TTC549 (cell line): Measurements from ENCODE around the gene NEXN.

Experiments used
- FAIRE-seq: peaks from 2 replicates; lab custom pipeline; 2012; peaks lifted over from hg19 to GRCh38; lab: Jason Lieb, UNC

Gene NEXN

DNA sequence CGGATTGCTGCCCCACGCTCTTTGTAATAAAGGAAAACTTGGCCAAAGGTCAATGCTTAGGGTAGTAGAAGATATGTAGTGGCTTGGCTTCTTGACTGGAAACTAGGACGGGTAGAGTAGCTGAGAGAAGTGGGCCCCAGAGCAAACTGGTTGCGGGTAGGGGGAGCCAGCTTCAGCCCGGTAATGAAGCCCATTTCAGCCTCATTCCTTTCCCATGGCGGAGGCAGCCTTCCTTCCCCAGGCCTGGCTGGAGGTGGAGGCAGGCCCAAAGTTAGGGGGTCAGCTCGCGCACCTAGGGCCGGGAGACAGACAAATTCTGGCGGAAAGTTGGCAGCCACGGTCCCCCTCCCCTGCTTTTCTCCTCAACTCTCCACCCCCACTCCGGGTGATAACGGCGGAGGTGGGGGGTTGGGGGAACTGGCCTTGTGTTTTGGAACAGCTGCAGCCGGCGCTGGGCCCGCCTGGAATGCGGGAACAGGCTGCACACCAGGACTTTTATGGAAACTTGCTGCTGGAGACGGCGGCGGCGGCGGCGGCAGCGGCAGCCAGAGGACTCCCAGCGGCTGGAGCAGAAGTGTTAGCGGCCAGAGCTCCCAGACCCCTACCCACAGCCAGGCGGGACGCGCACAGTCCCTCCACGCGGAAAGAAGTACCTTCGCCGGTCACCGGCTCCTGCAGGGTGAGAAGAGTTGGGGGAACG, at the start of gene NEXN:
Gene NEXN, plus strand, starts transcription at position 544 of the 700 bp plus-strand sequence. CDS start 27,483 bp downstream, outside the sequence.
- FAIRE-seq: no peak

DNA sequence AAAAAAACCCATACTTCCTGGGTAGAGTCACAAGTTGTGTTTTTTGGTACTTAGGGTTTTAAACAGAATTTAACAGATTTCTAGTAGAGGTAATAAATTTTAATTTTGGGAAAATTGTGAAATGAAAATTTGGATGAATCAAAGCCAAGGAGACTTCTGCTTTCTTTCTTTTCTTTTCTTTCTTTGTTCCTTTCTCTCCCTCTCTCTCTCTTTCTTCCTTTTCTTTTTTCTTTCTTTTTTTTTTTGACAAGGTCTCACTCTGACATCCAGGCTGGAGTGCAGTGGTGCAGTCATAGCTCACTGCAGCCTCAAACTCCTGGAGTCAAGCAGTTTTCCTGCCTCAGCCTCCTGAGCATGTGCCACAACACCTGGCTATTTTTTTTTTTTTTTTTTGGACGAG, 46.9 kb upstream of the NEXN start:
- no peak for FAIRE-seq

DNA sequence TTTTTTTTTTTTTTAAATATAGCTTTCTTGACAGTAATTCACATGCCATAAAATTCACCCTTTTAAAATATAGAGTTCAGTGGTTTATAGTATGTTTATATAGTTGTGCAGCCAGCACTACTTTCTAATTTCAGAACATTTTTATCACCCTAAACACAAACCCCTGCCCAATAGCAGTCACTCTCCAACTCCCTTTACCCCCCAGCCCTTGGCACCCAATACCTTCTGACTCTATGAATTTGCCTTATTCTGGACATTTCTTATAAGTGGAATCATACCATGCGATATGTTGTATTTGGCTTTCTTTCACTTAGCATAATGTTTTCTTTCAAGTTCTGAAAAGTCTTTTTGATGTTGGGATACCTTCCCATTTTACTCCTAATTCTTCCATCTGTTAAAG, 42.5 kb upstream of the NEXN start:
- FAIRE-seq: no peak

DNA sequence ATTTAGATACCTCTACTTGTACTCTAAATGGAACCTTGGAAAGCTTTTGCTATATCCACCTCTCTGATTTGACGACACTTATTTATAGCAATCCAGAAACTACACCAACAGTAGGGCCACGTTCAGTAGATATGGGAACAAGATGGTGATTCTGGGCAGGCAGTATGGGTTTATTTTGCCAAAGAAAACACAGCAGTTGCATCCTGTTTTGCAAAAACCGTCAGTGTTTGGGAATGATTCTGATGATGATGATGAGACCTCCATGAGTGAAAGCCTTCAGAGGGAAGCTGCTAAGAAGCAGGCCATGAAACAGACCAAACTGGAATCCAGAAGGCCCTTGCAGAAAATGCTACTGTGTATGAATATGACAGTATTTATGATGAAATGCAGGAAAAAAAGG, 41.5 kb upstream of the NEXN start:
- FAIRE-seq: no peak

DNA sequence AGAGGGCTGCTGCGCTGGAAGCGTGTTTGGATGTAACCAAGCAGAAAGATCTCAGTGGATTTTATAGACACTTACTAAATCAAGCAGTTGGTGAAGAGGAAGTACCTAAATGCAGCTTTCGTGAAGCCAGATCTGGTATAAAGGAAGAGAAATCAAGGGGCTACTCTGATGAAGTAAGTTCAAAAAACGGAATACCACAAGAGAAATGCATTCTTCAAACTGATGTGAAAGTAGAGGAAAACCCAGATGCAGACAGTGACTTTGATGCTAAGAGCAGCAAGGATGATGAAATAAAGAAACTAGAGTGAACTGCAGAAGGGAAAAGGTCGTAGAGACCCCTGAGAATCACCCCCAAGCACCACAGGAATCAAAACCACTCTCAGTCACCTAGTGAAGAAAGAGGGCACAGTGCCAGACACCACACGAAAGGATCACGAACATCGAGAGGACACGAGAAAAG, 40.8 kb upstream of the NEXN start:
- no peak for FAIRE-seq

DNA sequence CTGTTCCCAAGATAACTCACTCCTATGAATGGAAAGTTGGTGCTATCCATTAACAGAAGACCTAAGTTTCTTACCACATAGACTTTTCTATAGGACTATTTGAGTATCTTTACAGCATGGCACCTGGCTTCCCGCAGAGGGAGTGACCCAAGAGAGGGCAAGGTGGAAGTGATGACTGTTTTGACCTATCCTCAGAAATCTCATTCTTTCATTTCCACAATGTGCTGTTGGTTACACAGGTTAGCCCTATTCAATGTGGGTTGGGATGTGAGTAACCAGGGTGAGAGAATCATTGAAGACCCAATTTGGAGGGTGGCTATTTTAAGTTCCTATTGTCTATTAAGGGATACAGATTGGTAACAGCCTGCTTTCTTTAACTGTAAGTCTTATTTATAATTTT, 38.3 kb upstream of the NEXN start:
- FAIRE-seq: no peak

DNA sequence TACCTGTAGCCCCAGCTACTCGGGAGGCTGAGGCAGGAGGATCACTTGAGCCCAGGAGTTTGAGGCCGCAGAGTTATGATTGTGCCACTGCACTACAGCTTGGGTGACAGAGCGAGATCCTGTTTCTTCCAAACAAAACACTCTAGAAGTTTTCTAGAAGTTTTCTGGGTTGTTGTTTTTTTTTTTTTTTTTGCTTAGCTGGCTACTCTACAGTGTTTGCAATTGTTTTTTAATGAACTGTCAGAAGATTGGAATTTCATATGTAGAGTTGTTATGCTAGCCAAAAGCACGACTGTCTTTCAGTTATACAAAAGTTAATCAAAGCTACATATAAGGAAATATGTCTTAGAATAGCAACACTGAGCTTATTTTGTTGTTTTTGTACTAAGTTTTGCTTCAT, 30.9 kb upstream of the NEXN start:
- no peak for FAIRE-seq

DNA sequence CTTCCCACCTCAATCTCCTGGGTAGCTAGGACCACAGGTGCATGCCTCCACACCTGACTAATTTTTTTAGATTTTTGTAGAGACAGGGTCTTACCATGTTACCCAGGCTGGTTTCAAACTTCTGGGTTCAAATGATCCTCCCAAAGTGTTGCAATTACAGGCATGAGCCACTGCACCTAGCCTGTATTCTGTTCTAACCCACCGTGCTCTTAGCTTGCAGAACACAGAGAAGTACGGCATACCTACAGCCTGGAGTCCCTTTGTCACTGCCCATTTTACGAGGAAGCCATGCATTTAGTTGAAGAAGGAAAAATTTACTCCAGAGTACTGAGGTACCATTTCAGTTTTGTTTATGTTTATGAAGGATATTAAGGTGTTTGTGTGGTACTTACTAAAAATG, 29.7 kb upstream of the NEXN start:
- FAIRE-seq: no peak

DNA sequence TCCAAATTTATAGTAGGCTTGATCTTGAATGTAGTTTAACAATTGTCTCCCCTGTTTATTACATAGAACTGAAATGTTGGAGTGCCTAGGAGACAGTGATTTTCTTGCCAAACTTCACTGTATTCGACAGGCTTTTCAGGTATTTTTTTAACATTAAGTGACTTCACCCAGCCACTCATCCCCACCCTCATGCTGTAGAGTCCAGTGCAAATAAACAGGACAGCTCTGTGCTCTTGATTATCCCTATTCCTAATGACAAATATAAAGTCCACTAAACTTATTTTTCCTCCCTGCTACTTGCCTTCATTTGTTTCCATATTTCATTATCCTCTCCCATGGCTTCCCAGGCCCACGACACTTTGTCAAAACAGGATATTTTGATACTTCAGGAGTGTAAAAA, 29.2 kb upstream of the NEXN start:
- no peak for FAIRE-seq

DNA sequence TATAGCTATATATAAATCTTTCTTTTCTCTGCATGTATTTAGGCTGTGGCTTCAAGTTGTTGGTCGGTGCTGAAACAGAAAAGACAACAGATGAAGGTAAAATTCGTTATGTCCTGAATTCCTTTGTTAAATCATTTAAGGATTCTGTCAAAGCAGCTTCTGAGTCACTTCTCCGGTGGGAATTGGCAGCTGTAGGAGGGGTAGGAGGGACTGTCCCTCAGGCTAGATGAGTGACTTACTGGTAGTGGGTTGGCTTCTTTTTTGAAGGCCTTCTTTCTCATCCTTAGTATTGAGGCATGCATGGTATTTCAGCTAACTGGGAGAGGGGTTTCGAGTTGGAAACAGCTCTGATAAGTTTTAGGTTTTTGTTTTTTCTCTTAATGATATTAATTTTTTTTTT, 22.1 kb upstream of the NEXN start:
- FAIRE-seq: no peak

DNA sequence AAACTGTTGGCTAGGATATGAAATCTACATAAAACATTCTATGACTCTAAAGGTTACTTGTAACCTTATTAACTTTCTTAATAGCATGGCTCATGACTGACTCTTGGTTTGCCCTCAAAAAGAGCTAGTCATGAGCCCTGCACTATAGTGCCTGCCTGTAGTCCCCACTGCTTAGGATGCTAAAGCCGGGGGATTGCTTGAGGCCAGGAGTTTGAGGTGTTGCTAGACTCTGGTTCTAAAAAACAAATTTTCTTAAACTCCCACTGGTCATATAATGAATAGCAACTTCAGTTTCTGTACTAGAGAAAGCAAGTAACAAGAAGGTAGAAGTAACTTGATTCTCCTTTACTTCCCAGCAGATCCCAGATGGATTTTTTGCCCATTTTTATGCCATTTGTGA, 15.8 kb upstream of the NEXN start:
- FAIRE-seq: no peak

DNA sequence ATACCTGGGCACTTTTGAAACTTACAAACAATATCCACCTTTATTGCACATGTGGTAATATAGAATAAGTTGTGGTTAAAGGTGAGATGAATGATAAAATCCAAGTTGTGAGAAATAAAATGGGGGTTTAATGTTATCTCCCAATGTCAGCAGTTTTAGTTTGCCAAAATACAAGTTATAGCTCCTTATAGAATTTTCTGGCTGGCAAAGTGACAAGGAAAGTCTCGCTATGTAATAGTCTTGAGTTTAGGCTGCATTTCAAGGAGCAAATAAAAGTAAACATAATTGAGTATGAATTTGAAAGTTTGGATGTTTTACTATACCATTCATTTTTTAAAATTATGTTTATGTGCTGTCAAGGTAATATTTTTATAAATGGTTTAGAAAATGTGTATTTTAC, 15.0 kb upstream of the NEXN start:
- FAIRE-seq: no peak

DNA sequence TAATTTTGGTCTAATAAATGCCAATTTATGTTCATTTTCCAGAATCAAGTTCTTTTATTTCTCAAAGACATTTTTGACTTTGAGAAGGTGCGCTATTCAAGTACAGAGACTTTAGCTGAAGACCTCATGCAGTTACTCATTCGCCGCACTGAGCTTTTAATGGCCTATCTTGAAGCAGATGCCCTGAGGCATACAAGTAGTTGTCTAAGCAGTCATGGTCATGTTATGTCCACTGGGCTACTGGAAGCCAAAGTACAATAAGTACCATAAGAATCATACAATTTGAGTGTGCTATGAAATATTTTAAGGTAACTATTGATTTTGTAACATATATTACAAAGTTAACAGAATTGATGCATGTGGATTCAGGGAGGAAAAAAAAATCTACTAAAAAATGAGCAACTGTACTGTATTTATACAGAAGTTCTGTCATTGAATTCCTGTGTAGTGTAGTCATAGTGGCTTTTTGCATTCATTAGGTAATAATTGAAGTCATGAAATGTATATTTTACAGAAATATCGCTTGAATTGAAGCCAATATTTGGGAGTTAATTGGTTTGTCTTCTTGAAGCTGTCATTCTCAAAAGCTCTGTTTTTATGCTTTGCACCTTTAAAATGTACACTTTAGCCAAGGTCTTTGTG, 13.5 kb upstream of the NEXN start:
- no peak for FAIRE-seq

DNA sequence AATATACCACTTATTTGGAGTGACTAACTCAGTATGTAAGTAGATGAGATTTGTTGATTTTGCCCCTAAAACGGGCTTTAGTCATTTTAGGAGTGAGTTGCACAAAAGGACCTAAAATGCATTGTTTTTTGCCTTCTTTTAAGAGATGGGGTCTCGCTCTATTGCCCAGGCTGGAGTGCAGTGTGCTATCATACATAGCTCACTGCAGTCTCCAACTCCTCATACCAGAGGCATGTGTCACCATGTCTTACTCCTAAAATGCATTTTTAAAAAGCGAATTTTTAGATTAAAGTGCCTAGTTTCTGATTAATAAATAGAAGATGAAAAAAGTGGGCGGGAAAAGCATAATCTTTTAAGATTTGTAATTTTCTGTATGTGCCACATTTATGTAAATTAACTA, 11.5 kb upstream of the NEXN start:
- FAIRE-seq: no peak

DNA sequence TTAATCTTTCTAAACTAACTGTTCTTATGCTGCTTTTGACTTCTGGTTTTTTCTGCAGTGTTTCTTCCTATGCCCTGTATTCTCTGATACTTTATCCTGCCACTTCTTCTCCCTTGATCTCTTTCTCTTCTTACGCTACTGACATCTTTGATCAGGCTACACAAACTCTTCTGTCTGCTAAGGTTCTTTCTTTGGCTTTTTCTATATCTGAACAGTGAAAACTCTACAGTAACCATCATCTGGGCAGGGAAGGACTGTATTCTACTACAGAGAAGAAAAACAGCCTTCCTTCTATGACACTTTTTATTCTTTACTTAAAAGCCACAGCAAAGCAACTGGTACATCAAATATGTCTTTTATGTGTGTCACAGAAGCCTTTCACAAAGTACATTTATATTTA, 7.4 kb upstream of the NEXN start:
- no peak for FAIRE-seq

DNA sequence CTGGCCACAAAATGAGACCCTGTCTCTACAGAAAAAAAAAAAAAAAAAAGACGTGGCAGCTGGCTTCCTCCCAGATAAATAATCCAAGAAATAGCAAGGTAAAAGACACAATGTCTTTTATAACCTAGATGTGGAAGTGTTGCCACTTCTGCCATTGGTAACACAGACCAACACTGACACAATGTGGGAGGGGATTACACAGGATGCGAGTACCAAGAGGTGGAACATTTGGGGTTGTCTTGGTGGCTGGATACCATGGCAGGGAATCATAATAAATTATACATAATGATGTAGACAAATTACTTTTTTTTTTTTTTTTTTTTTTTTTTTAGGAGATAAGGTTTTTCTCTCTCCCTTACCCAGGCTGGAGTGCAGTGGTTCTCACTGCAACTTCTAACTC, 6.0 kb upstream of the NEXN start:
- FAIRE-seq: no peak

DNA sequence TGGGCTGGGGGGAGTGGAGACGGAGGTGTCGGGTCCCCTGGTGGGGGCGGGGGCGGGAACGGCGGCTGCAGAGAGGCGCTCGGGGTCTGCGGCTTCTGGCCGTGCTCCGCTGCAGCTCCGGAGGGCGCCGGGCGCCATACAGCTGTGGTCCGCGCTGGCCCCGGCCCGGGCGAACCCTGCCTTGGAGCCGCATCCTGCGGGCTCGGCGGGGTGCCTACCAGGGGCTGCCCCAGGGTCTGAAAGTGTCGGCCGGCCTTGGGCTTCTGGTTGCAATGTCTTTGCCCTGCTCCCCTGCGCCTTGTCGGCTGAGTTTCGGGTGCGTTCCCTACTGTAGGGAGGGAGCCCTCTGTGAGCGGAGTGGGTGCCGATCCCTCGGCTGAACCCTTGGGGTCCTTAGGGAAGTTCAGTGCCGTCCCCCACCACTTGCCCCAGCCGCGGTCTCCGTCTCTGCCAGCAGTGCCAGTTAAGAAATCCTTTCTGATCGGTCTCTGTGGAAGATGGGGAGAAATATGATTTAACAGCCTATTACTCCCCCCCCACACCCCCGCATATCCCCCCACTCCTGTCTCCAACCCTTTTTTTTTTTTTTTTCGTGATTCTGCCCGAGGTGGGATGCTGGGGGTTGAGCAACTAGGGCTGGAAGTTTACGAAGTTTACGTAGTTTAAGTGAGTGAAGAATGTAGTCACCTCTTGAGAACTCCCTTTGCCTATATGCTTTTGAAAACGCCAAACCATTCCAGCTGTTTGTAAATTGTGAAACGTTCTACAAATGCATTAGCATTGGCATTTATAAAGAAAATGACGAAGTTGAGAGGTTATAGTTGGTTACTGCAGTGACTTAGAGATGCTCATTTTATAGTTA, 588 bp downstream of the NEXN start:
- FAIRE-seq: no peak

DNA sequence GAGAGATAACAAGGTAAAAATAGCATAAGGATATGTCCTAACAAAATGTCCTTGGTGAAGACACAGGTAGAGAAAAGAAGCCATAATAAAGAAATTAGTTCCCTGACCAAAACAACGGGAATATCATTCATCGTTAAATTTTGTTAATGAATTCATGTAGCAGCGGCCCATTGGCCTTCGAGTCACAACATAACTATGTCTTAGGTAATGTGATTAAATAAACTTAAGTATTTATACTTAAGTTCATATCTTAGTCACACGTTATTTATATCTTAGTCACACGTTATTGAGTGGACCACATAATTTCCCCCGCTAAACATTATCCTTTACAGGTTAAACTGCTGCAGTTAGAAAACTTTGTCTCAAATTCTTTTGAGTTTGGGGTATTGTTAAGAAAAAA, 1.2 kb downstream of the NEXN start:
- no peak for FAIRE-seq

DNA sequence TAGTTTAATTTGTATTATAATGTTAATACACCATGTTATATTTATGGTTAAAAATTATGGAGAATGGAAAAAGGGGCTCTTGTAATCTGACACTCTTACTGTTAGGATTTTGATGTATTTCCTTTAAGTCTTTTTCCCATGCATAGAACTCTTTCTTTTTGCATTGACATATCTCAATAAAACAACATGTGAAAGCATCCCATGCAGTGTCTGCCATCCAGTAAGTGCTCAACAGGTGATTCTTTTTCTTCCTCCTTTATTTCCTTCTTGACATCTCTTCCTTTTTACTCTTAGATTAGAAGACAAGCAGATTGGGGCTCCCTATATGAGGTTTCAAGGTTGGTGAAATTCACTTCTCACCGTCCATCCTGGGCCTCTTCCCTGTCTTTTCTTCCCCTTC, 2.8 kb downstream of the NEXN start:
- FAIRE-seq: no peak

DNA sequence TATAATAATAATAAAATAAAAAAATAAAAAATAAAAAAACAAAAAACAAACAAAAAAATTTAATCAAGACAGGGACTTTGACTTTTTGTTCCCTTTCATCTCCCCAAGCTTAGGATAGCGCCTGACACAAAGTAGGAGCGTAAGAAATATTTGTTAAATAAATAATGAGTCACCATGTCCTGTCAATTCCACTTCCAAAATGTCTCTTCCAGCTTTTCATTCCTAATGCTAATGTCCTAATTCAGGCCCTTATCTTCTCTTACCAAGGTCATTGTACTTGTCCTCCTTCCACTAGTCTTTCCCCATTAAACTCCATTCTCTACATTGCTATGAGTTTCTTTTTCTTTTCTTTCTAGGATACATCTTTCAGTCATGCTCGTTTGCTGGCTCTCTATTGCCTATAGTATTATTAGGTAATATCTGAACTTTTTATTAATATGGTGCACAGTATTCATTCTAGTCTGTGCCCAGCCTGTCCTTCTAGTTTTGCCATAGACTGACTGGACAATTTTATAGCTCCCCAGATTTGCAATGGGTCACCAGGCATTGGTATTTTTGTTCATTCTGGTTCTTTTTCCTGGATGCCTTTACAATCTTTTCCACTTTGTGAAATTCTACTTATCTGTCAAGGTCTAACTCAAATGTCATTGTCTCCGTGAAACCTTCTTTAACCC, 11.4 kb downstream of the NEXN start:
- no peak for FAIRE-seq

DNA sequence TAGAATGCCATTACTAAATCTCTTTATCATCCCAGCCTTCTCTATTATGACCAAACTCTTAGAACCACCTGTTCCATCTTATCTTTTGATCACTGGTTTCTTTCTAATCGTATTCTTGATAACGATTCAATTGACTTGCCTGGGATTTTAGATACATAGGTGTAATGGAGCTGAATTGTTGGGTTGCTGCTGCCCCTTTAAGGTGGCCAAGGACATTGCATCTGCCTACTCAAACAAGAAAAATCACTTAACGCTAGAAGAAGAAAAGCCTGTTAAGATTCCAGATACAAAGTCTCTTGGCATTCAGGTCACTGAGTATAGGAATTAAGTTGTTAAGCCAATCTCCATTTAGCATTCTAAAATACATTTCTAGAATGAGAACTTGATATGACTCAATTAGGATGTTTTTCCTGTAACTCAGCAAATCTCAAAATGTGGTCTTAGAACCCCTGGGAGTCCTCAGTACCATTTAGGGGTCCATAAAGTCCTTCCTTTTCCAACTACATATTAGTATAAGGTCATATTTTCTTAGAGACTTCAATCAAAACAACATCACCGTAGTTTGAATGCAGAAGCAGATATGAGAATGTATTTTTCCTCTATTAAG, 12.4 kb downstream of the NEXN start:
- peak; percentile 61 for FAIRE-seq

DNA sequence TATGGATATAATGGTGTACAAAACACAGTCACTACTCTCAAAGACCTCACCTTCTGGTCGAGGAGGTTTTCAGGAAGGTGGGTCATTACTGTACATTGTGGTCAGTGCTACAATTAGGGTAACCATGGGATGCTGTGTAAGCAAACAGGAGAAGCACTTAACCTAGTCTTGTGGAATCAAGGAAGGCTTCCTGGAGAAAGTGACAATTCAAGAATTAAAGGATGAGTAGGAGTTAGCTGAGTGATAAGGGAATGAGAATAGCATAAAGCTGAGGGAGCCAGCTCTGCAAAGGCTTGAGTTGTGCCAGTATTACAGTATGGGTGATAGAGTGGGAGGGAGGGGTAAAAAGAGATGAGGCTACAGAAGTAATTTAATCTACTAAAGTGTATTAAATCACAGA, 17.2 kb downstream of the NEXN start:
- FAIRE-seq: no peak
